SK-N-DZ (cell line): ENCODE results near the gene PDE9A.

ENCODE experiments used
- DNase-seq: peaks from one replicate; pipeline ENCODE4 v3.0.0-alpha.2; 2015; ENCODE audit warnings: low spot score

Gene PDE9A

DNA sequence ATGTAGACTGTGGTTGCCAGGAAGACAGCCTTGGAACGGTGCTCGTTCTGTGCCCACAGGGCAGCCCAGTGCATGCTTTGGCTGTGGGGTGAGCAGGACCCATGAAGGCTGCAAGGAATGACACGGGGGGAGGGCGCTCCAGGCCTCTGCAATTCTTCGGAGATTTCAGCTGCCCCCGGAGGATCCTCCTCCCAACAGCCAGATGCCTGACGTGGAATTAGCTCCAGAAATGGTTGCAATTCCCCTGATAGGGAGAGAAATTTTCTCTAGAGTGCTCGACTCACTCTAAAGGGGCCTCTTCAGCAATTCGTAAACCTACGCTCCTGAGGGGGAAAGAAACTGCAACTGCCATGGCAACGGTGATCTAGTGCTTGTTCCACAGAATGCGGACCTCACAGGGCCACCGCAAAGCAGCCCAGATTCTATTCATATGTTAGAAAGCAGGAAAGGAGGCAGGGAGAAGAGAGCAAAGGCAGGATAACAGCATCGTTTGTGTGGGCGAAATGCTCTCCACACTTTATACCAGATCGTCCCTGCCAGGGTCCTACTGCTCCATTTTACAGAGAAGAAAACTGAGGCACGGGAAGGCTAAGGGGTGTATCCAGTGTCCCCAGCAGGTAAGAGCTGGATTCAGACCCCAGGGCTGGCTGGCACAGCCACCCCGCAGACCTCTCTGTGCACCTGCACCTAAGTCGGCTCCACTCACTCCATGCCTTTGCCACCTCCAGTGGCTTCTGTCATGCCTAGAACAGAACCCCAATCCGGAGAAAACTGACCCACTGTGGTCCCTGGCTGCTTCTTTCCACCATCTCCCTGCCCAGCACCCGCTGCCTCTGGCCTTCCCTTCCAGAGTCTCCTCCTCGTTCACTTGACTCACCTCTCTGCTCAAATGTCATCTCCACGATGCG, 11.9 kb upstream of the PDE9A start:
- DNase-seq, result no peak

DNA sequence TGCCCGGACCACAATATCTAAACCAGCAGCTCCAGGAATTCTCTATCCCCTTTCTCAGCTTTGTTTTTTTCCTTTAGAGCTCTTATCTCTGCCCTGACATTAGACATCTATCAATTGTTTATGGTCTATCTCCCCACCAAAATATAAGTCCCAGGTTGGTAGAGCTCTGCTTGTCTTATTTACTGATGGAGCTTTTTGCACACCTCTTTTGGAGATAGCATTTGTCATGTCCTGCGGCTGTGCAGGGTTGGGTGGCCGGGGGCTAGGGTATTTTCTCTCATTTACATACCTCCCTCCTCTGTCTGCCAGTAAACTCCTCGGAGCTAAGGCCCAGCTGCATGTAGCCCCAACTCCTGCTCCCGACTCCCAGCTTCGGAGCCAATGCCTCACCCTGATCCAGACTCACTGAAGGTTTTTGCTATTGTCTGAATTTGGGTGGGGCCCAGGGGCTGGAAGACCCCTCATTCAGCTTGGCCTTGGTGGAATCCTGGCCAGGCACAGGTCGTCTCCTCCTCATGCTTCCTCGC, 11.1 kb upstream of the PDE9A start:
- no peak for DNase-seq

DNA sequence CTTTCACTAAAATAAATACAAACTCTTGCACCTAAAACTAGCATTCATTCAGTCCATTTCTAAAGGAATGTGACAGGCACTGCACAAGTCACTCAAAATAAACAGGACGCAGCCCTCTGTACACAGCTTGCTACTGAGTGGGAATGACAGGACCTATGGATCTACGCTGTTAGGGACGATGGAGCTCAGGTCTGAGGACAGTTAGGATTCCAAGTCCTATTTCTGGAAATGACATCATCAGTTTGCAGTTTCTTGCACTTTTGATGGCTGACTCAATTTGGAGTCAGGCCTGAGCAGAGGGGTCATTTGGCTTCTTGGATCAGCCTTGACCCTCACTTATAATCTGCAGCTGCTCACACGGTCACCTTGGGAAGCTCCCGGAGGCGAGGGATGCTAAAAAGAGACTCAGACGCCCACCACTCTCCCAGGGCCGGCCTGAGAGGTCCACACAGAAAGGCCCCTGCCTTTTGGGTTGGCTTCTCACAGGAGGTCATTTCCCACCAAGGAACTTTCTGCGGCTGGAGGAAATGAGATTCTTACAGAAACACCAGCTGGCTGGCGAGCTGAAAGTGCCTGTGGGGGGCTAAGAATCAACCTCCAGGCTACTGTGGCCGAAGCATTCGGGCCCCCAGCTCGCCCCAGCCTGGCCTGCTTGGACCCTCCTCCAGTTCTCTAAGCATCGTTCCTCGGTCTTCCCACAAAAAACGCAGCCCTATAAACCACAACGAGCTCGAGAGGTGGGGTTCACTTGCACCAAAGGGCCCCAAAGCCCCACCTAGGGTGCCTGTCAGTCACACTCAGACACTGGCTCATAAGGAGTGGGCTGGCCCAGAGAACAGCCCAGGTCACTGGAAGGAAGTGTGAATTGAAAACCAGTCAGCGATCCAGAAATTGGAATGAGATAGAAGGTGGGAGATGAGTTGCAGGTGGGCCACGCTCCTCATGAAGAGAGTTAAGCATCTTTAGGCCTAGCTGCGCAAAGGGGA, 8.9 kb upstream of the PDE9A start:
- DNase-seq, result no peak

DNA sequence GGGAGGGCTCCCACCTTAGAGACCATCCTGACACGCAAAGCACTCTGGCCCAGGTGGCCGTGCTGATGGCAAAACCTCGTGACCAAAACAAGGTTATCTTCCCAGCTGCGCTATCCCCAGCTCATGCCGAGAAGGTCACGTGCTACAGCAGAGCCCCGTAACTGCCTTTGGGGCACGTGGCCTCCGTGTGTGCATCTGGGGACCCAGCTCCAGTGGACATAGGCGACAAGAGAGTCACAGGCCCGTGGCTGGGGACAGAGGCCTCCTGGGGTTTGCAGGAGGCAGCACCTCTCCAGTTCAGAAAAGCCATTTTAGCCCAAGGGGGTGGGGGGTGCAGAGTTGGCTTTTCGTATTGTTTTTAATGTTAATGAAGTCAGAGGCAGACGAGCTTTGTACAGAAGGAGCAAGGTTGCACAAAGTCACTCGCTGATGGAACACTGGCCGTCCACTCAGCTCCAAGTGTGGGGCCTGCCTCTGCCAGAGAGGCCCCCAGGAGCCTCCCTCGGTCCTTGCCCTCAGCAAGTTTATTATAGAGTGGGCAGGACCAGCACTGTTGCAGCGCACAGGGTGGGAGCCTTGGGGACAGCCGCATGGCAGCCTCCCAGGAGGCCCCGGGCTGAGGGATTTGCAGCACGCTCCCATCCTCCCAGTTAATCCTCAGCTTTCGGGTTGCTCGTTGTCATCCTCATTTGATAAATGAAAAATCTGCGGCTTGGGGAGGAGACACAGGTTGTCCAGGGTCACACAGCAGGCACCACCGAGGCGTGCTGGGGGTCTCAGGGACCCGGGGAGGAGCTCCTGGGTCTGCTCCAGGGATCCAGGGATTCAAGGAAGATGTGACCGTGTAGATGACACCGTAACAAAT, 8.0 kb upstream of the PDE9A start:
- no peak for DNase-seq

DNA sequence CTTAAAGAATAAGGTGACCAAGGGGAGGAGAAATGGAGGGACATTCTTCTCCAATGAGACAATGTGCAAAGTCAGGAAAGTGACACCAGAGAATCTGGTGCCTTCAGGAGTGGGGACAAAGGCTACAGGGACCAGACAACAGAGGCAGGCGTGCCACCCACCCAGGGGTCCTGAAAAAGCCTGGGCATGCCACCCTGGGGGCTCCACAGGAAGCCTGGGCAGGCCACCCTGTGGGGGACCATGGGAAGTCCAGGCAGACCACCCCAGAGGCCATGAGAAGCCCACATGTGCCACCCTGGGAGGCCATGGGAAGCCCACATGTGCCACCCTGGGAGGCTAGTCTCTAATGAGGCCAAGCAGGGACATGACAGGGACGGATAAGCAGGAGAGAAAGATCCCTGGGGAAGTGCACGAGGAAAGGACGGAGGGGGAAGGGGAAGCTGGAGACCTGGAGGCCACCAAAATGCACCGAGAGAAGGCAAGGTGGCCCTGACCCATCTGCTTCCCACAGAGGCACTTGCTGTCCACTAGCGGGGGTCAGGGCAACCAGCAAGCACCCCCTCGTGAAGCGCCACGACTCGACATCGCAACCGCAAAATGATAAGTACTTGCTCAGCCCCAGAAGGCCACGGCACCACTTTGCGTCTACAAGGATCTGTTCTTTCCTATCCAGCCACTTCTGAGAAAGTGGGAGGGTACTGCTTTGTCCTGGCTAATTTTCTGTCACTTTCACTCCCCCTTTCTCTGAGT, 7.2 kb upstream of the PDE9A start:
- DNase-seq, result no peak

DNA sequence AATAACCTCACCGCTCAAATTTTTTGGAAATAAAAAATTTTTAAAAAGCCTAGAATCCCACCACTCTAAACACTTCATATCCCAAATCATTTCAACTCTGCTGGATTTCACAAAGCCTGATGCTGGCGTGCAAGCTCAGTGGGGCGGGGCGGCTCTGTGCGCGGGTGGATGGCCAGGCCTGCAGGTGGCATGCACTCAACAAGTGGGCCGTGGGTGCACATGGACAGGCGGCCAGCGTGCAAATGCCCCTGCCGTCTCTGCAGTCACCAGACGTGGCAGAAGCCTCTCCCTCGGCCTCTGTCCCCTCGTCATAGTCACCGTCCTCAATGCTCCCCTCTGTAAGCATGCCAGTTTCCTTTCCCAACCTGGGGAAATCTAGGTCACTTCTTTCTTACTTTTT, 6.6 kb upstream of the PDE9A start:
- no peak for DNase-seq

DNA sequence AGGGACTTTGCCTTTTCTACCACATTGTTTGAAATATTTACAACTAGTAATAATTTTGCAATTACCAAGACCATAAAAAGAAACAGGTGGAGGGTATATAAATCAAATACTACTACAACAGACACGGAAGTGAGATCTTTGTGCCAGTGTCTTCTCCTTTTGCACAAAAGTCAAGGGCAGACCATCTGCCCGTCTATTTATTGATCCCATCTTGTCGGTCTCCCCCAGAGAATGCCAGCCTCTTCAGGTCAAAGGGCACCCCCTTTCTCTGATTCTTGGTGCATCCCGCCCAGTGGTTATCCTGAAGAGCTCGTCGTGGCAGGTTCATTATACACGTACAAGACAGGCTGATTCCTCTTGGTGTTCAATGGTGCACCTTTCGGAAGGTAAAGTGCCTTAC, 4.8 kb upstream of the PDE9A start:
- DNase-seq, result no peak

DNA sequence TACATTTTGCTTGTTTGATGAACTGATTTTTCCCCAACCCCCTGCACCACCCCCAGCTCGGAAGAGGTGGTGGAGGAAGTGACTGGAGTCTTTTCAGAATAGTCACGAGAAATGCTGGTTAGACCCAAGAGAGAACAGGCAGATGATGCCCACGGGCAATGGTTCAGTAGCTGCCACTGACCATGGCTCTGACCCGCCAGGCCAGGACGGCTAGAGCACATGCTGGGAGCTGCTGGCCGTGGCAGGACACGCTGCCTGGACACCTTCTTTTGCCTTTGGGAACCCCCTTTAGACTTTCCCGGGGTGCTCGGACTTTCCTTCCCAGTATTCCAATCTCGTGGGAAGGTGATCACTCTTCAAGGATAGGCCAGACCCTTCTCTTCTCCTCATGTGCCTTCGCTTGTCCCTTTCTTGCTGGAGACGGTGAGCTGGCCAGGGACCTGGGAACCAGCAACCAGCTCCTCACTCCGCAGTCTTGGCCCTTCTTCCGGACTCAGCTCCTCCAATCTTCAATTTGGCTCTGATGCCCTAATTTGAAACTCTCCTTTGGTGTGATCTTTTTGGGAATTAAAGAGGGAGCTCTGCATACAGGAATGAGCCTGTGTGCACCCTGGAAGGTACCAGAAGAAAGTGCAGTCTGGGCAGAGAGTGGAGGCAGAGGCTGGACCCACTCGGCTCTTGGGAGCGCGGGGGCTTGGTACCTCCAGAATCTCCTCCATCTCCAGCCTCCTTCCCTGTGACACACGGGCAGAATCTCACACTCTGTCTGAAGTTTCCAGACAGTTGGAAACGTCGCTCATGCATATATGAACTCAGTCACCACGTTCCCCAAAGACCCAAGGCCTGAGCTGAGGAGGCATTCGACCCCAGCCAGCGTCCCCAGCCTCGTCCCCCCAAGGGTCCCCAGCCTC, 4.0 kb upstream of the PDE9A start:
- no peak for DNase-seq

DNA sequence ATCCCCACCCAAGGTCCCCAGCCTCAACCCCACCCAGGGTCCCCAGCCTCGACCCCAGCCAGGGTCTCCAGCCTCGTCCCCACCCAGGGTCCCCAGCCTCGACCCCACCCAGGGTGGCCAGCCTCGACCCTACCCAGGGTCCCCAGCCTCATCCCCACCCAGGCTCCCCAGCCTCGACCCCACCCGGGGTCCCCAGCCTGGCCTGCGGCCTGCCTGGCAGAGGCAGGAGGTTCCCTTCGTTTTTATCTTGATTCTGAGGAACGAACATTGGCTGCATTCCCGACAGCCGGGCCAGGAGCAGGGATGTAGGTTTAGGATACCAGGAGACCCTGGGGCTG, 3.4 kb upstream of the PDE9A start:
- no peak for DNase-seq

DNA sequence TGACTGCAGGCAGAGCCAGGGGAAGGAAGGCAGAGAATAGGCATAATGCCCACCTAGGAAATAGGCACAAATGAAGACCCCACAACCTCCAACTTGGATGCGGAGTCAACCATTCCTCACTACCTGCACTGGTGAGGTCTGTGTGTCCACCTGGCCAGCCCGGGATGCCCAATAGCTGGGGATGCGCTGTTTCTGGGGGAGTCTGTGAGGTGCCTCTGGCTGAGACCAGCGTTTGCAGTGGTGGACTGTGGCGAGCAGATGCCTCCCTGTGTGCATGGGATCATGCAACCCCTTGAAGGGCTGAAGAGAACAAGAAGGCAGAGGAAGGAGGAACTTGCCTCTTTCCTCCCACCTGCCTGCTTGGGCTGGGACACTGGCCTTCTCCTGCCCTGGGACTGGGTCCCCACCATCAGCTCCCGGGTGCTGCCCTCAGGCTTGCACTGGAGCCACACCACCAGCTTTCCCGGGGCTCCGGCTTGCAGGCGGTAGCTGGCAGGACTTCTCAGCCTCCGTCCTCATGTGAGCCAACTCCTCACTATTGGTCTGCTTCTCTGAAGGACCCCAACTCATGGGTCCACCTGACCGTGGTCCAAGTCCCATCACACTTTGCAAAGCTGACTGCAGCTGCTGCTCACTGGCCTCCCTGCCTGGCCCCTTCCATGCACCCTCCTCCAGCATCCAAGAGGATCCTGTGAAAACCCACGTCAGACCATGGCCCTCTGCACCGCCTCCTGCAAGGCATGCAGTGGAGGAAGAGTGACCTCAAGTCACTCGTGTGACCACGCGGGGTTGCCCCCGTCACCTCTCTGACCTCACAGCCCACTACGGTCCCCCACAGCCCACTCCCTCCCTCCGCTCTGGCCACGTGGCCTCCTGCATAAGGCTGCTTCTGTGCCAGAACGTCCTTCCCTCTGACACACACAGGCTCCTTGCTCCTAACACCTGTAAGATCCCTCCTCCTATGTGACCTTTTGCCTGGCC, 2.7 kb upstream of the PDE9A start:
- DNase-seq, result no peak

DNA sequence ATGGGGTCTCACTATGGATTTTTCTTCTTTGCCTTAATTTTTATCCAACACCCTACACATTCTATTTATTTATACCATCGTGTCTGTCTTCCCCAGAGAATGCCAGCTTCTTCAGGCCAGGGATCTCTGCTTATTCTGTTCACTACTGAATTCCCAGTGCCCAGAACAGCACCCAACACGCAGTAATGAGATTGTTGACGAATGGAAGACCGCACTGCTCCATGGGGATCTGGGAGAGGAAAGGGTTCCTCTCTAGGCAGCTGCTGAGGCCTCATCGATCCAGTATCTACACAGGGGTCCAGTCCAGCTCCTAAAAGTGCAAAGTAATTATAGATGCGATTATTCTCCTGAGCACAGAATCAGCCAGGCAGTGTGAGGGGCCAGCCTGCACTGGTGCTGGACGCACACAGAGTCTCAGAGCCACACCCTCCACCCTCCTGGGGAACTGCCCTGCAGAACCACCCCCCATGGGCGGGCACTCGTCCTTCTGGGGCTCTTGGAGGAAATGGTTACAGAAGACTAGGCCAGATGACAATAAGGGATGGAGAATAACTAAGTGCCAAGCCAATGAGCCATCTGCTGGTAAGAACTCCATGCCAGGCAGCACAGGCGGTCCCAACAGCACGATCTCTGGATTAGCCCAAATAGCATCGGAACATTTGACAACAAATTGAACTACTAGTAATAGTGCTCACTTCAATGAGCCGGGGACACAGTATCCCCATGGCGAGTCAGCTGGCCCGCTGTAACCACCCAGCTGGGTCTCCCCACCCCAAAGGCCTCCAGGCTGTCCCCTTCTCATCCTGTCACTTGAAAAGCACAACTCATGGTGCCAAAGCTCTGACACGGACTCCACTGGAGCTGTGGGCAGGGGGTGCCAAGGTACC, 1.7 kb upstream of the PDE9A start:
- no peak for DNase-seq

DNA sequence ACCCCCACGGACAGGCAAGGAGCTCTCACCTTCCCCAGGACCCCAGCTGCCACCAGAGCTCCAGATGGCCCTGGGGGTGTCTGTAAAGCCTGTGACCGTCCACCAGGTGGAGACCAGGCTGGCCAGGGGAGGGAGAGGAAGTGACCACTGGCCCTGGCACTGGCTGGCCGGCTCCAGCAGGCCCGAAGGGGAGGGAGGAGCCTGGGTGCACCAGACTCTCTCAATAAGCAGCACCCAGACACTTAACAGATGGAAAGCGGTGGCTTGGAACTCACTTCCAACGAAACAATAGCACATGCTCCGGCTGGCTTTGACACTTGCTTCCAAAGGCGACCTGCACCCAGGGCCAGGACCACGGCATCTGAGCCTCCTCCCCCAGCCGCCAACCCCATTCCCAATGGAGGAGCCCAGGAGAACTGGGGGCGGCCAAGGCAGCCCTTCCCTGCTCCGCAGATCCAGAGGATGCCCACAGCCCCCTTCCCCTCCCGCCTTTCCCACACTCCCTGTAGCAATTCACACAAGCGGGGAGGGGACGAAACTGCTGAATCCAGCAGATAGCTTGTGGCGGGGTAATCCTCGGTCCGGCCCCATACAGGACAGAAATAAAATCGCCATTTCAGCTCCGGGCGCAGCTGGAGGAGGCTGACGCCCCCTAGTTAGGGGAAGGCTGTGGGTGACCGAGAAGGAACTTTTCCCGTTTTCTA, 742 bp upstream of the PDE9A start:
- DNase-seq, result peak; percentile 59

DNA sequence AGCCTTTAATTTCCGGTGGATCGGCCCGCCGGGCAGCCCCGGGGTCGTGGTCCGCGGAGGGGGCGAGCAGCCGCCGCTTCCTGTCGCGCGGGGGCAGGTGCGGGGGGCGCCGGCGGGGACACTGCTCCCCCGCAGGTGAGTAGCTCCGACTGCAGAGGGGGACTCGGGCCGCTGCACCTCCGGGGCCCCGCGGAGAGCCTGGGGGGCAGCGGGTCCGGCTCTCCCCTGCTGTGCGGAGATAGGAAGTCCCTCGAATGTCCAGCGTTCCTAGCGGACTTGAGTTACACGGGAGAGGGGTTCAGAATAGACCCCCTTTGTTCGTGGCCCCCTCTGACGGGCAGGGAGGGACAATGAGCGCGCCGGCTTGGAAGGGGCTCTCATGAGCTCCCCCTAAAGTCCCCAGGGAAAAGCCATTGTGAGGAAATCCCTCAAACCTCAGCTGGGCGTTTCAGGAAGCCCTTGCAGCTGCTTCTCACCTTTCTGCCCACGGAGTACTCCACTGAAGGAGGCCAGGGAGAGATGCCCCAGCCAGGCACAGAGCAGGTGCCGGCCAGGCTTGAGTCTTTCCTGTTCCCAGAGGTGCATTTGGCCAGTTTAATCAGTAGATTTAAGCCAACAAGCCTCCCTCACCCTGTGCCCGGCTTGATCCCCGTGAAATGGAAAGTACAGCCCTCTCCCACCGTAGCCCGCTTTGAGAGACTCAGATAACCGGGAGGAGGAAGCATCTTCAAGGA, 925 bp downstream of the PDE9A start:
- peak; percentile 35 for DNase-seq

DNA sequence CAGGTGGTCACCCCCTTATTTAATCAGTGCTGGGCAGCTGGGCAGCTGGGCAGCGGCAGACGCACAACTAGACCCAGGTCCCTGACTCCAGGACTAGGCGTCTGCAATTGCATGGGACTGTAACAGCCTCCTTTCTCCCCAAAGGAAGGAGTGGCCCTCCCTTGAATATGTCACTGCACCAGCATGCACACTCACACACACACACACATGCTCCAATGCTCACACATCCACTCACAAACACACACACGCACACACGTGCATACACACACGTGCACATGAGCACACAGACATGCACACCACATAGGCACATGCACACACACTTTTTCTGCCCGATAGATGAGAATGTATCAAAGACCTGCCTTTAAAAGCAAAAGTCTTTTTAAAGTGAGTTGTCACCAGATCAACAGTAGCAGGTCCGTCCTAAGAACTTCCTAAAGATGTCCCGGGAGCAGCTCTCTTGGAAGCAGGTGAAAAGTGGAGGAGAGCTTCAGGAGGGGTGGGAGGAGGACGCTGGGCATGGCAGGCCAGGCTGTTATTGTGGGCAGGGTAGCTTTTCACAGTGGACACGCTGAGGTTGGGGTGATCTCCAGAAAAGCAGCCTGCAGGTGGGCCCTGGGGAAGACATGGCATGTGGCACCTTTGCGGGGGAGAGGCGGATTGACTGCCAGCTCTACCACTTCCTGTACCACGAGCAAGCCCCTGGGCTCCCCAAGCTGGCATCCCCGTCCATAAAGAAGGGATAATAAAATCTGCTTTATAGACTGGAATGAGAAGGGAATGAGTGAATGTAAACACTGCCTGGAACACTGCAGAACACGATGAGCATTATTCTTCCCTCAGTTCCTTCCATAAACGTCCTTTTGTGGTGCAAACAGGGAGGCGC, 1.7 kb downstream of the PDE9A start:
- DNase-seq, result no peak
